HG02973 (cell line): ENCODE measurements around the gene FRAT2.
A peak's percentile ranks its signal among the peaks of the same experiment; 100 is the strongest.
"Not testable (repeated sequence)": the region's sequence is repeated elsewhere in the genome, so short reads cannot be mapped to it uniquely, and the experiment has no call there.

ENCODE experiments used
- ATAC-seq: cut with Tn5 transposase; IDR thresholded peaks from one replicate; pipeline ENCODE4 v1.9.1; 2021; ENCODE audit warnings: moderate library complexity; ENCODE audit not compliant: unreplicated experiment

Gene FRAT2

DNA sequence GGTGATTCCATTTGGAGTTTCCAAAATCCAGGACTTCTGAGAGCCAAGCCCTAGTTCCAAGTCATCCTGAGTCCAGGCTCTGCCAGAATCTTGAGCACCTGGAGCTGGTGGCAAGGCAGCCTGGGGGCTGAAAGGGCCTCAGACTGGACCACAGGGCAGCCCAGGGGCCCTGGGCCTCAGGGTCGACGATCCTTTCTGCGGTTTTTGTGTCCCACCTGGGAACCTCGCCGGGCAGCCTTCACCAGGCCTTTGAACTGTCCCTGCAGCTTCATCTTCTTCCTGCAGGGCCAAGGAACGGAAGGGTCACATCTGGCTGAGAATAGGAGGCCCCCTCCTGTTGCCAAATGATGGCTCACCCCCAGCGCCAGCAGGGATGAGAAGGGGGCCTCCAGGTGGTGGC lies 22.4 kb upstream of the FRAT2 start:
- no peak for ATAC-seq

DNA sequence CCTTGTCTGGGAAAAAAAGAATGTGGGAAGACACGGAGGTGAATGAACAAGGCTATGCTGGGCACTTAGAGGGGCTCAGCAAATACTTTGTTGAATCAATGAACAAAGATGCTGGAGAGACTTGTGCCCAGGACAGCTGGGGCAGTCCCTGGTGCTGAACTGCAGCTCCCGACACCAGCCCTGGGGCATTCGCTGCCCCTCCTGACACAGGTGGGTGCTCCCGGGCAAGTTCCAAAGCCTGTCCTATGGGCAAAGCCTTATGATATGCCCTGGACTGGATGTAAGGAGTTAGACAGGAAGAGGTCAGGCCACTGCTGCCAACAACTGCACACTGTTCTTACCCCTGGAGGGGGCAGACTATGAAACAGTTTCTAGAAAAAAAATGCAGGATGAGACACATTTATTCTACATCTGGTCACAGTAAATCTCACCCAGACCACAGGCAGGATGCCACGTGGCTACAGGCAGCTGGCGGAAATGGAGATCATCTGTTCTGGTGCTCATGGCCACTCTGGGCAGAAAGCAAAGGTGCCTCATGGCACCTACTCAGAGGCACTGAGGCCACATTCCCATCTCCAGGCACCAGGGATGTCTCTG lies 21.9 kb upstream of the FRAT2 start:
- no peak for ATAC-seq

DNA sequence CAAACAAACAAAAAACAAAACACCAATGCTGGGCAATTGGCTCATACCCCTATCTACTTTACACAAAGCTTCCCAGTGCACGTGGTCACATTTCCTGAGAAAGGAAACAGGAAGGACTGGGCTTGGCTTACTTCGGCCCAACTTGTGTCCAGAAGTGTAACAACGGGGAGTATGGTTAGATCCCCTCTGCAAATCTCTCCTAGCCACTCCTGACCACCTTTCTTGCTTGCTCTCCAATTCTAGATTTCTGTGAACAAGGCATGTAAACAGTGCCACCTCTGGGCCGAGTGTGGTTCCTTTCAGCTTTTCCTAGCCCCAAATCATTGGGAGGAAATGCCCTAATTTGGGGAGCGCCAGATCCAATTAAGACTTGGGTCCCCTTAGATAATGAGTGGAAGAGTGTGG lies 21.0 kb upstream of the FRAT2 start:
- no peak for ATAC-seq

DNA sequence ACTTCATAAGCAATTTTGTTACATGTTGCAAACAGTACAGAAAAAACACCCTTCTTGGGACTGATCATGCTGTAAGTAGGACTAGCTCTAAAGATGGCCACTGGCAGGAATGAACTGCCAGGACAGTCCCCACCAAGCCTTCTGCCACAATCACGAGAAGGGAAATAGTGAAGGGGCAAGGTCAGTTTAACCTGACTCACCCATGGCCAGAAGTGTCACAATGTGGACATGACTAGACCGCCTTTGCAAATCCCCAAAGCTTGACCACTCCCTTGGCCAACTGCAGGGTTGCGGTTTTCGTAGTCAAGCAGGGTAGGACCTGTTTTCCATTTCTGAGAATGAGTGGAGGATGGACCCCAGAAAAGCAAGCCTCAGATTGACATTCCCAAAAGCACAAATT lies 19.4 kb upstream of the FRAT2 start:
- ATAC-seq = no peak

DNA sequence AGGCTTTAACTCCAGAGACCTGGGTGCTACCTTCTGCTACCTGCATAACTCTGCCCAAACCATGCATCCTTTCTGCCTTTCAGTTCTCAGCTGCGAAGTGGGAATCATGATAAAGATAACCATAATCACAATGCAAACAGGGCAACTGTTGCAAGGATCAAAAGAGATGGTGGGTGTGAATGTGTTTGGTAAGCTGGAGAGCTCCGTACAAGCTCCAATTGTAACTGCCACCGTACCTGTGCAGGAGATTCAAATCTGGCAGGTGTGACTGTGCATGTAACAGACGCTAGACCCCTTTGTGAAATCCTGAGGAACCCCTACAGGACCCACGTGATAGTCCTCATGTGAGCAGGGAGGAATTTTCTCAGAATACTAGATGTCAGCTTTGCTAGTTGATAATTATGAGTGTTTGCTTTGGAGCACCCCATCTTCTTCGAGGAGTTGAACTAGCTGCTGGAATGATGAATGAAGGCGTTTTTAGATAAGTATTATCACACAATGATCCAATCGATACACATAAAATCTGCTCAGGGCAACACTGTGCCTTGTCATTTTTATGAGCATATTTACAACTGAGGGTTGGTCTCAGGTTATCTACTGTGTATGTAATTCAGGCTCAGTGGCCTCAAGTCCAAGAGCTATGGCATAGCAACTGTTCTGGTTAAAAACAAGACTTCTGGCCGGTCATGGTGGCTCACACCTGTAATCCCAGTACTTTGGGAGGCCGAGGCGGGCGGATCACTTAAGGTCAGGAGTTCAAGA lies 15.4 kb upstream of the FRAT2 start:
- ATAC-seq = no peak

DNA sequence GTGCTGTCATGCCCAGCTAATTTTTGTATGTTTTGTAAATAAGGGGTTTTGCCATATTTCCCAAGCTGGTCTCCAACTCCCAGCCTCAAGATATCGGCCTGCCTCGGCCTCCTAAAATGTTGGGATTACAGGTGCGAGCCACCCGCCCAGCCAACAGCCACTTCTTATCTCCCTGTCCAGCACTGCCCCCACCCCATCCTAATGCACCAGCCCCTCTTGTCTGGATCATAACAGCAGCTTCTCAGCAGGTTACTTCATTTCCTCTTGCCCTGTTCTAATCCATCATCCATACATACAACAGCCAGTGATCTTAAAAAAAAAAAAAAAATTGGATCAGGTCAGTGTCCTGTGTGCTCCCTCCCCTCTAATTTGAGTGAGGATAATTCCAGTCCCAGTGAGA lies 12.8 kb upstream of the FRAT2 start:
- ATAC-seq = no peak

DNA sequence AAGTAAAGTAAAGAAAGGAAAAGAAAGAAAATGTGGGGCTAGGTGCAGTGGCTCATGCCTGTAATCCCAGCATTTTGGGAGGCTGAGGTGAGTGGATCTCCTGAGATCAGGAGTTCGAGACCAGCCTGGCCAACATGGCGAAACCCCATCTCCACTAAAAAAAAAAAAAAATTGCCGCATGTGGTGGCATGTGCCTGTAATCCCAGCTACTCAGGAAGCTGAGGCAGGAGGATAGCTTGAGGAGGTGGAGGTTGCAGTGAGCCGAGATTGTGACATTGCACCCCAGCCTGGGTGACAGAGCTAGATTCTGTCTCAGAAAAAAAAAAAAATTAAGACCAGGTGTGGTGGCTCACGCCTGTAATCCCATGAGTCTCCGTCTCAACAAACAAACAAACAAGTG lies 9.1 kb upstream of the FRAT2 start:
- ATAC-seq = not testable (repeated sequence)

DNA sequence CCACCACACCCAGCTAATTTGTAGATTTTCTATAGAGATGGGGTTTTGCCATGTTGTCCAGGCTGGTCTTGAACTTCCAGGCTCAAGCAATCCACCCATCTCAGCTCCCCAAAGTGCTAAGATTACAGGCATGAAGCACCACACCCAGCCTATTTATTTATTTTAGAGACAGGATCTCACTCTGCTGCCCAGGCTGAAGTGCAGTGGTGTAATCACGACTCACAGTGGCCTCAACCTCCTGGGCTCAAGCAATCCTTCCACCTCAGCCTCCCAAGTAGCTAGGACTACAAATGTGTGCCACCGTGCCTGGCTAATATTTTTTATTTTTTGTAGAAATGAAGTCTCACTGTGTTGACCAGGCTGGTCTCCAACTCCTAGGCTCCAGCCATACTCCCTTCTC lies 6.9 kb upstream of the FRAT2 start:
- no peak for ATAC-seq

DNA sequence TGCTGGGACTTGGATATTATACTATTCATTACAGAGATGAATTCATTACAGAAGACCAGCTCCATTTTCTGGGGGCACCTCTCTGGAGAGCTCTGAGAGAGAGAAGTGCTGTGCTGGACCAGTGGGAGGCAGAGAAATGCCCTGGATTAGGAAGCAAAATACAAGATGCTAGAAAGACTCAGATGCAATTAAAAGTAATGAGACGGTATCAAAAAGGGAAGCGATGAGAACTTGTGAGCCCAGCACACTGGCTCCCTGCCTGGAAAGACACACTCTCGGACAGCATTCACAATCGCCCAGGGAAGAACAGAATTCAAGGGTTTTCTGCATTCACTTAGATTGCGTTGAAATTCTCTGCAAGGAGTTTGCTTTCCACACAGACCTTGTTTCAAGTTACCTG lies 3.5 kb upstream of the FRAT2 start:
- no peak for ATAC-seq

DNA sequence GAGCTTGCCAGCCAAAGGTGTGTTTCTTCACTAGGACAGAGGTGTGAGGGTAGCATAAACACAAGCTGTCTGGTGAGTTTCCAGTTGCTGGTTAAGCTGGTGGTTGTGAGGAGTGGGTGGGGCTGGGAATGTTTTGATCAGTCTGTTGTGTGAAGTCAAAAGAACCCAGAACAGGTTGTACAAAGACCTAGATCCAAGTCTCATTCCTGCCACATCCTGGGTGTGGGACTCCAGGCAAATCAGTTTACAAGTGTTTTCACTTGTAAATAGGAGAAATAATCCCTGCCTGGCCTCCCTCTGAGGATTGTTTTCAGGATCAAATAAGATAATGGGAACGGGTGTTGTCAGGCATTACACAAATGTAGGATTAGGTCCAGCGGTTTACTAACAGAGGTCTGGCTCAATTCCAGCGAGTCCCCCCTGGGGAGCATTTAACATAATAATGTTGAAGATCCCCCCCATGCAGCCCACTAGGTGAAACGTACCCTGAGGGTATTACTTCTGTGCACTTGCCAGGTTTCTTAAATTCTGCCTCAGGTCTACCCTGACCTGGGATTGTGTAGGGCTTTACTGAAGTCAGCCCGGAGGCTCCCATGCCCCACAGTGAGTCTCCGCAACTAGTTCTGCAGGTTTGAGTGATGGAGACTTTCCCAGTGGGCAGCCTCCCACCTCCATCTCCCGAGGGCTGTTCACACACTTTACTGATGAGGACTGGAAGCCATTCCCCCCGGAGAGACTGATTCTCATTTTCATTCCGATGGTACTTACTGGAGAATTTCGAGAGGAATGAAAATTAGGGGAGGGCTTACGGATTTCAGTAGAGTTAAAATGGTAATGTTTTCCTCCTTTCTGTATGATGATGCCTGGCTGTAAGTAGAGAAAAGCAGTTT lies 2.7 kb upstream of the FRAT2 start:
- no peak for ATAC-seq

DNA sequence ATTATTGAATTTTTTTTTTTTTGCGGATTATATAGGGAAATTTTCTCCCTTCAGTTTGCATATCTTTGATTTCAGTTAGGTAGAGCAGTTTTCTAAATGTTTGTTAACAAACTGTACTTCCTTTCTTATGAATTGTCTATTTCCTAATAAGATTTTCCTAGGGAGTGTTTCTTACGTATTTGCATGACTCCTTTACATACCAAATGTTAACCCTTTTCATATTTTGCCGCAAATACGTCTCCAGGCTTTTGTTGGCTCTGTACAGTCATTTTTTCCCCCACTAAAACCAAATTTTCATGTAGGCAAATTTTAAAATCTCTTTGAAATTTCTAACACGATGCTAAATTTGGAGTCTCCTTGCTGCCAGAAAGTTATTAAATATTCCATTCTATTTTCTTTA lies 1.9 kb upstream of the FRAT2 start:
- ATAC-seq = no peak

DNA sequence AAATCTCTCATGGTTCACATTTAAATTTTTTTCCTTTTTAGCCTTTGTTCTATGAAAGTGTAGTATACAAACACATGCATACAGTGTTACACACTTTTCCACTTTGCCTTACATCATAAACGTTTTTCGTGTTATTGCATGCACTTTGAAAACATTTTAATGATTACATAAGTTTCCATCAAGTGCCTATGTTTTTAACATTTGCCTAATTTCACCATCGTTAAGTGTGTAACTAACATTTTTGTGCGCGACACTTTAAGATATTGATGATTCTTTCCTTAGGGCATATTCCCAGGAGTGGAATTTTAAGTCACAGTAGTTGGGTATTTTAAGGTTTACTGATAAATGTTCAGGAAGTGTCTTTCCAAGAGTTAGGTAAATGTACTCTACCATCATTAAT lies 1.5 kb upstream of the FRAT2 start:
- ATAC-seq = no peak

DNA sequence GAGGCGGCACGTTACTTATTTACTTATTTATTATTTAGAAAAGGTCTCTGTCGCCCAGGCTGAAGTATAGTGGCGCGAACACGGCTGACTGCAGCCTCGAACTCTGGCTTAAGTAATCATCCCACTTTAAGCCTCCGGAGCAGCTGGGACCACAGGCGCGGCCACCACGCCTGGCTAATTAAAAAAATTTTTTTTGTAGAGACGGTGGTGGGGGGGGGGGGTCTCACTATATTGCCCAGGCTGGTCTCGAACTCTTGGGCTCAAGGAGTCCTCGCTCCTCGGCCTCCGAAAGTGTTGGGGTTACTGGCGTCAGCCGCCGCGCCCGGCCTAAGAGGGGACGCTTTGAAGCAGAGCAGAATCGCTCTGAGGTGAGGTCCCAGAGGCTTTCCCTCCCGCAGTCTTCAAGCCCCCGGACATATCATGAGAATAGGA lies 675 bp upstream of the FRAT2 start:
- no peak for ATAC-seq

DNA sequence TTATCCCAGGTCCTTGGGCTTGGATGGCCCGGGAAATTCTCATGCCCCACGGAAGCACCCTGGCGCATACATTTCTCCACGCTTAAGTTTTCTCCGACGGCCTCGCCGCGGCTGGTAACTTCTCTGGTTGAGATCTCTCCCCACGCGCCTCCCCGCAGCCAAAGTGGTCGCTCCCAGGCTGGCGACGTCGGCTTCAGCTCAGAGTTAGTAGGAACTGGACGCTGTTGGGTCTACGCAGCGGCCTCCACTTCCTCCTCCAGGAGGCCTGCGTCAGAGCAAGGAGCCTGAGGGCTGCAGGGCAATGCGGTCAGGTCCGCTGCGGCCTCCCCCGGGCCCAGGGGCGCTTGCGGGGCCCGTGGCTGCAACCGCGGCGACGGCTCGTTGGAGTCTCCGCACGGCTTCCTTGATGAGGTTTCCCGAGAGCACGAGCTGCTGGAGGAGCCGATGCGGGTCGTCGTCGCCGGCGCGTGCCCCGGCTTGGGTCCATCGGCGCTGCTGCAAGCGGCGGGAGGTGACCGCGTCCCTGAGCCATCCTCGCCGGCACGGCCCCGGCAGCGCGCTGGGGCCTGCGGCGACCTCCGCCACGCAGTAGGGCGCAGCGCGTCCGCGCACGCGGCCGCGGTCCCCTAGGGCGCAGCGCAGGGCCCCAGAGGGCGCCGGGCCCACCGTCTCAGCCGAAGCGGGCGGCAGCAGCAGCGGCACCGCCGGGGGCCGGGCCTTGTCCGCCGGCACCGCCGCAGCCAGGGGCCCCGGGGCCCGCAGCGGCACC lies 744 bp downstream of the FRAT2 start:
- ATAC-seq = peak; percentile 32

DNA sequence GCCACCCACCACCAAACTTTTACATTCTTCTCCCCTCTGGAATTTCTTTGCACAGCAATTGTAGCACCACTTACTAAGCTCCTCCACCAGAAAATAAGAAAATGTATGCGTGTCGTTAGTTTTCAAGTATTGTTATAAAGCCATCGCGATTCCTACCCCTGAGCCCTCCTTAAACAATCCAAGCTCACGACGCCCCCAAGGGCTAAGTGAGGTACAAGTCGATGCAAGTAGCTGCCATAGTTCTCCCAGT lies 1.3 kb downstream of the FRAT2 start:
- no peak for ATAC-seq

DNA sequence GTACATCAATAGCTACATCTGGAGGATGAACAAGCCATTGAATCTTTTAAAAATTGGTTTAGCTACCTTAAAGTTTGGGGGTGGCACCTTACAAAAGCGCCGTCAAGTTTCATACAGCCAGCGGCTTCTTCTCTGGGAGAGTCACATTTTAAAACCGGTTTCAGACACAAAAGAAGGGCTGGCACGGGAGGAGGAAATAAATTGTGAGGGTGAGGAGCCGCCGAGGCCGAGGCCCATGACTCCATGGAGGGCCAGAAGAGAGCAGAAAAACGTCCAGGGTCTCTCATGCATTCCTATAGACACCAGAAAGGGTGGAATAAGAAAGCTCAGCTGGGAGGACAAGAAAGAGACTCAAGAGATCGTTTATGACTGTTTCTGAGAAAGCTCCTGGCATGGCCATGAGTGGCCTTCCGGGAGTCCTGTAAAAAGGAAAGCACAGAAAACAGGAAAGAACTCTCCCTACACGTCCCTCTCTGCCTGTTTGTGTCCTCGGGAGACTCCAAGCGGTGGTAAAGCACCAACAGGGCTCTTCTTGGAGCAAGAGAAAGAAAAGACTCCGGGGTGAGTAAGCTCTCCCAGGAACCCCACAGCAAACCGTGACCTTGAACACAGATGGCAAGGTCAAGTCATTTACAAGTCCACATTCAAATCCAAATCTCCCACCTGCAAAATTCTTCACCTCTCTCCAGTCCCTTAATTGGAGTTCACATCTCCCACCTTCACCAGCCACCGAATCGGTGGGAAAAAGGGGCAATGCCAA lies 1.8 kb downstream of the FRAT2 start:
- no peak for ATAC-seq

DNA sequence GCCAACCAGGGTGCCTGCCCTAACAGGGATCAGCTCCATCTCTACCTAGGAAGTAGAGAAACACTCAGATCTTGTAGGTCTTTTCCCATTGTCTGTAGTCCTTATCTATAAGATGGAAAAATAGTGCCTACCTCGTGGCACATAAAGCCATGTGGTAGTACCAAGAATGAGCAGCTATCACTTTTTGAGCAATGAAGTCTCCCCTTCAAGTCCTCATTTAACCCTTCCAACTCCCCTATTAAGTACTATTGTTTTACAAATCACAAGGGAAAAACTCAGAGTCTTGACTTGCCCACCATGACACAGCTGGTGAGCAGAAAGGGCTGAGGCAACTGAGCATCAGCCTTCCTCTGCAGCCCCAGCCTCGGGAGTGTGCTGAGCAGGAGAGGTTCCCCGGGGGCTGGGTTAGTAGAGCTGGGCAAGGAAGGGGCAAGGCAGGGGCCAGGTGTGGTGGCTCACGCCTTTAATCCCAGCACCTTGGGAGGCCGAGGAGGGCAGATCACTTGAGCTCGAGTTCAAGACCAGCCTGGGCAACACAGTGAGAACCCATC lies 3.3 kb downstream of the FRAT2 start:
- no peak for ATAC-seq

DNA sequence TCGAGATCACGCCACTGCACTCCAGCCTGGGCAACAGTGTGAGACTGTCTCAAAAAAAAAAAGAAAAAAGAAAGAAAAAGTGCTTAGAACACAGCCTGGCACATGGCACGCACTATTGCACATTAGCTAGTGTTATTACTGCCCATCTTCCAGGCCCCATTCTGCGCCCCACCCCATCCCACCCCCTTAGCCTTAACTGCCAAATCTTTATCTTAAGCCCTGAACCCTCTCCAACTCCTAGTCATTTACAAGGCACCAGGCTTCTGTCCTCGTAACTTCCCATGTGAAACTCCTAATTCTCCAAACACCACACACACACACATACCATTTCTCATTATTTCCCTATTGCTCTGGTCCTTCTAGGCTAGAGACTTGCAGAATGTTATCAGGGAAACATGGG lies 4.8 kb downstream of the FRAT2 start:
- ATAC-seq = no peak

DNA sequence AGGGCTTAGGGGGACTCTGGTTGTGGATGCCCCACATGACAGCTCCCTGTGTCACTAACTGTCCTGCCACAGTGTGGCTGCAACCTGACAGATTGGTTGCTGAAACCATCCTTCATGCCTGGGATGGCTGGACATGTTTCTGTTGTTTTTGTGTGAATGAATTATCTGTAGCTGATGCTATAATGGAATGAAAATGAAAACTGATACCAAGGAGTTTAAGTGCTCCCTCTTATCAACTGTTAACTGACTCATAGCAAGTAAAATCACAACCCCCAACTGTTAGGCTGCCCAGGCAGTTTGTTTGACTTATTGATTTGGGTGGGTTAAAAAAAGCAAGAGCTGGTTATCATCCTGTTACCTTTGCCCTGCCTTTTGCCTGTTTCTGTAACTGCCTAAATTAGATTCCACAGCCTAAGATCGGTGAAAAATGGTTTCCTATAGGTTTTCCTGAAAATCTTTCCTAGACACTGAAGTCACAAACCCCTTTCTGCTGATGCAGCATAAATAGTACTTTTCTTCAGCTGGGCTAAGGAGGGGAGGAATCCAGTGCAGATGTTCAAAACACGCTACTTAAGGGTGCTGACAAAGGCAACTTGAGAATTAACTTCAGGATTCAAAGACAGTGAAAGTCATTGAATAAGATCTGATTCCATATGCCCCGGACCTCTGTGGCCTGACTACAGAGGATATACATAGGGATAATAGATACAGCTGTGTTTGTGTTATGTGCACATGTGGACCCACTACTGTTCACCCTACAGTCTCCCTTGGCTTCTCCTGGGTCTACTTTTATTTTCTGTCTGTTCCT lies 5.7 kb downstream of the FRAT2 start:
- no peak for ATAC-seq
